ENCODE measurements around the gene PPP1R37. TPM values are rescaled to one million over a fixed set of nuclear protein-coding genes. Genes with fewer than 3 reads are reported as not detected.

The PPP1R37 gene
- total RNA-seq, 4 donors from 2014 or later: 37.4 to 55.2 (median 52.1) TPM

GRCh38 chr19:45097776-45098520 lies 5.0 kb downstream of the PPP1R37 start:
- peak; percentile 61 to 94 for DNase-seq (ENCODE audit: low spot score in 2 of 2)
- 59 to 63% methylated on average over 12 to 16 of the region's 16 CpGs for WGBS, 2 donors
- H3K4me3 ChIP-seq (ENCODE audit: low read depth, poor library complexity, severe bottlenecking): no peak overlapping the region
- intact Hi-C loops (cut with DNase I; ENCODE audit: low total_unique reads): no loop called here
- TF ChIP-seq CTCF (IDR thresholded peaks at IDR 0.05): no peak
- TF ChIP-seq POLR2A (IDR thresholded peaks at IDR 0.05): no peak

- H3K4me3 ChIP-seq (ENCODE audit: low read depth, poor library complexity, severe bottlenecking): no peak overlapping the region
- DNase-seq (ENCODE audit: low spot score in 2 of 2): no peak
- TF ChIP-seq CTCF (IDR thresholded peaks at IDR 0.05) (no peak), POLR2A (IDR thresholded peaks at IDR 0.05) (no peak)
- WGBS, 2 donors: 34 to 38% methylated on average over 15 of the region's 15 CpGs
- intact Hi-C loops (cut with DNase I; ENCODE audit: low total_unique reads): no loop called here
Observed at GRCh38 chr19:45098521-45099466, 5.8 kb downstream of the PPP1R37 start.

GRCh38 chr19:45099467-45100191 lies 6.7 kb downstream of the PPP1R37 start:
- TF ChIP-seq CTCF (IDR thresholded peaks at IDR 0.05) (no peak), POLR2A (IDR thresholded peaks at IDR 0.05) (no peak)
- H3K4me3 ChIP-seq (ENCODE audit: low read depth, poor library complexity, severe bottlenecking): no peak overlapping the region
- 48 to 50% methylated on average over 23 to 25 of the region's 25 CpGs for WGBS, 2 donors
- no peak for DNase-seq (ENCODE audit: low spot score in 2 of 2)
- intact Hi-C loops (cut with DNase I; ENCODE audit: low total_unique reads): no loop called here

GRCh38 chr19:45100201-45100600 lies 7.2 kb downstream of the PPP1R37 start:
- TF ChIP-seq CTCF (IDR thresholded peaks at IDR 0.05): no peak
- no peak for TF ChIP-seq POLR2A (IDR thresholded peaks at IDR 0.05)
- 82 to 92% methylated on average over 3 of the region's 3 CpGs for WGBS, 2 donors
- no peak for DNase-seq (ENCODE audit: low spot score in 2 of 2)
- no peak overlapping the region for H3K4me3 ChIP-seq (ENCODE audit: low read depth, poor library complexity, severe bottlenecking)
- intact Hi-C loops (cut with DNase I; ENCODE audit: low total_unique reads): no loop called here

GRCh38 chr19:45100846-45101252 lies 7.9 kb downstream of the PPP1R37 start:
- intact Hi-C loops (cut with DNase I; ENCODE audit: low total_unique reads): no loop called here
- no peak for DNase-seq (ENCODE audit: low spot score in 2 of 2)
- no peak overlapping the region for H3K4me3 ChIP-seq (ENCODE audit: low read depth, poor library complexity, severe bottlenecking)
- TF ChIP-seq POLR2A (IDR thresholded peaks at IDR 0.05): no peak
- TF ChIP-seq CTCF (IDR thresholded peaks at IDR 0.05): no peak
- WGBS, 2 donors: 78 to 84% methylated on average over 8 of the region's 8 CpGs

All from lower leg skin (tissue), 4 donors.